ENCODE data around the gene SPDYA.
"Not testable (repeated sequence)": the region's sequence is repeated elsewhere in the genome, so short reads cannot be mapped to it uniquely, and the experiment has no call there.

SPDYA gene

GRCh38 chr2:28768952-28769351 is 41.7 kb upstream of the SPDYA start:
- H3K27ac ChIP-seq, result no peak overlapping the region
- H3K4me3 ChIP-seq, result no peak overlapping the region
- TF ChIP-seq CTCF (IDR thresholded peaks at IDR 0.05), result no peak
- no peak for DNase-seq (ENCODE audit: low spot score)

- TF ChIP-seq CTCF (IDR thresholded peaks at IDR 0.05), result no peak
- no peak overlapping the region for H3K27ac ChIP-seq
- no peak overlapping the region for H3K4me3 ChIP-seq
- DNase-seq (ENCODE audit: low spot score), result no peak
Observed at GRCh38 chr2:28772351-28772750, 38.3 kb upstream of the SPDYA start.

GRCh38 chr2:28776471-28776870 is 34.2 kb upstream of the SPDYA start:
- Histone ChIP-seq H3K4me3 (no peak overlapping the region), H3K27ac (peak overlapping the region in 1 of 2 donors; percentile 25)
- DNase-seq (ENCODE audit: low spot score), result no peak
- TF ChIP-seq CTCF (IDR thresholded peaks at IDR 0.05), result no peak

- Histone ChIP-seq H3K27ac (peak overlapping the region in 1 of 2 donors; percentile 1), H3K4me3 (no peak overlapping the region)
- TF ChIP-seq CTCF (IDR thresholded peaks at IDR 0.05), result no peak
- no peak for DNase-seq (ENCODE audit: low spot score)
Observed at GRCh38 chr2:28778392-28778791, 32.2 kb upstream of the SPDYA start.

- DNase-seq (ENCODE audit: low spot score), result no peak
- H3K27ac ChIP-seq, result no peak overlapping the region
- TF ChIP-seq CTCF (IDR thresholded peaks at IDR 0.05), result no peak
- H3K4me3 ChIP-seq, result no peak overlapping the region
Observed at GRCh38 chr2:28779001-28779400, 31.6 kb upstream of the SPDYA start.

GRCh38 chr2:28780496-28780895 is 30.1 kb upstream of the SPDYA start:
- no peak for TF ChIP-seq CTCF (IDR thresholded peaks at IDR 0.05)
- no peak overlapping the region for H3K4me3 ChIP-seq
- DNase-seq (ENCODE audit: low spot score), result no peak
- no peak overlapping the region for H3K27ac ChIP-seq

- TF ChIP-seq CTCF (IDR thresholded peaks at IDR 0.05), result no peak
- DNase-seq (ENCODE audit: low spot score), result no peak
Observed at GRCh38 chr2:28782423-28782822, 28.2 kb upstream of the SPDYA start.

GRCh38 chr2:28784570-28784969 is 26.1 kb upstream of the SPDYA start:
- not testable (repeated sequence) for DNase-seq (ENCODE audit: low spot score); H3K27ac ChIP-seq

More at GRCh38 chr2:28782423-28782822, 28.2 kb upstream of the SPDYA start:
- Histone ChIP-seq H3K27ac (no peak overlapping the region), H3K4me3 (no peak overlapping the region)

More at GRCh38 chr2:28784570-28784969, 26.1 kb upstream of the SPDYA start:
- H3K4me3 ChIP-seq, result not testable (repeated sequence)
